Measurements from ENCODE around the gene GCNA.
"Not testable (repeated sequence)": the region's sequence is repeated elsewhere in the genome, so short reads cannot be mapped to it uniquely, and the experiment has no call there.

Gene GCNA

DNA sequence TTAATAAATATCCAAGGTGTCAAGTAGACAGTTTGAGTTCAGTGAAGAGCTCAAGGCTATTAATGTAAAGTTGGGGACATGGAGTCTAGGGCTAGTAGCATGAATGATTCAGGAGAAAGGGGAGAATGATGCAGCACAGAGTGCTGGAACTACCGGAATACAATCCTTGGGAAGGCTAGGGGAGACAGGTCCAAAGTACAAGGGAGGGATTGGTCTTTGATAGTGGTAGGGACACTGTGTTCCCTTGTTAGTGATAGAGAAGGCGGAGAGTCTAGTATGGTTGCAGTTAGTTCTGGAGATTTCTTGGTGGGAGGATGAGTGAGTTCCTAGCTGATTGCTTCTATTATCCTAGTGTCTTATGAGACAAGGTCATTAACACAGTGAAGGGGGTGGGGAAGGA lies 8.7 kb downstream of the GCNA start:
- H3K4me3 ChIP-seq (ENCODE audit: low read depth, low read length) = no peak overlapping the region

DNA sequence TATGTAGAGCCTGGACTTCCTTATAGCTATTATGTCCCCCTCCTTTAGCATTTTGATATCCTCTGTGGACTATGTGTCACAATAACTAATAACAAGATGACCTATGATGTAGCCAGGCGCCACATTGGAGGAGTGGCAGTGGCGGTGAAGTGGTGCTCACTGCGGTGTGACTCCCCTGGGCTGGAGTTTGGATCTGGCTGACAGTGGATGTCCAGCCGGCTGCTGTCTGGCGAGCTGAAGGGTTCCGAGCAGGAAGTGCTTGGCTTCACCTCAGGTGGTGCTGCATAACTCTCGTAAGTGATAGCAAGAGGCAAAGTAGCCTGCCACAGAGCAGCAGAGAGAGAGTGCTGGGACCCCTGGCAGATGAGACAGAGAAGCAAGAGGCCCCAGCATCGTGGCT lies 15.0 kb downstream of the GCNA start:
- DNase-seq (ENCODE audit: low read depth); H3K4me3 ChIP-seq (ENCODE audit: low read depth, low read length): not testable (repeated sequence)

More for the DNA sequence above, 8.7 kb downstream of the GCNA start:
- no peak for DNase-seq (ENCODE audit: low read depth)
- TF ChIP-seq, protein P1, sequence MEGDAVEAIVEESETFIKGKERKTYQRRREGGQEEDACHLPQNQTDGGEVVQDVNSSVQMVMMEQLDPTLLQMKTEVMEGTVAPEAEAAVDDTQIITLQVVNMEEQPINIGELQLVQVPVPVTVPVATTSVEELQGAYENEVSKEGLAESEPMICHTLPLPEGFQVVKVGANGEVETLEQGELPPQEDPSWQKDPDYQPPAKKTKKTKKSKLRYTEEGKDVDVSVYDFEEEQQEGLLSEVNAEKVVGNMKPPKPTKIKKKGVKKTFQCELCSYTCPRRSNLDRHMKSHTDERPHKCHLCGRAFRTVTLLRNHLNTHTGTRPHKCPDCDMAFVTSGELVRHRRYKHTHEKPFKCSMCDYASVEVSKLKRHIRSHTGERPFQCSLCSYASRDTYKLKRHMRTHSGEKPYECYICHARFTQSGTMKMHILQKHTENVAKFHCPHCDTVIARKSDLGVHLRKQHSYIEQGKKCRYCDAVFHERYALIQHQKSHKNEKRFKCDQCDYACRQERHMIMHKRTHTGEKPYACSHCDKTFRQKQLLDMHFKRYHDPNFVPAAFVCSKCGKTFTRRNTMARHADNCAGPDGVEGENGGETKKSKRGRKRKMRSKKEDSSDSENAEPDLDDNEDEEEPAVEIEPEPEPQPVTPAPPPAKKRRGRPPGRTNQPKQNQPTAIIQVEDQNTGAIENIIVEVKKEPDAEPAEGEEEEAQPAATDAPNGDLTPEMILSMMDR (IDR thresholded peaks at IDR 0.05; ENCODE audit: low read depth, low read length) = no peak
- TF ChIP-seq, protein P2, sequence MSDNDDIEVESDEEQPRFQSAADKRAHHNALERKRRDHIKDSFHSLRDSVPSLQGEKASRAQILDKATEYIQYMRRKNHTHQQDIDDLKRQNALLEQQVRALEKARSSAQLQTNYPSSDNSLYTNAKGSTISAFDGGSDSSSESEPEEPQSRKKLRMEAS (IDR thresholded peaks at IDR 0.05; ENCODE audit: low read depth, low read length) = no peak
- TF ChIP-seq POLR2A (IDR thresholded peaks at IDR 0.05; ENCODE audit: extremely low read depth, insufficient read length) = no peak
- TF ChIP-seq MYC (IDR thresholded peaks at IDR 0.05; ENCODE audit: low read depth, low read length) = no peak

DNA sequence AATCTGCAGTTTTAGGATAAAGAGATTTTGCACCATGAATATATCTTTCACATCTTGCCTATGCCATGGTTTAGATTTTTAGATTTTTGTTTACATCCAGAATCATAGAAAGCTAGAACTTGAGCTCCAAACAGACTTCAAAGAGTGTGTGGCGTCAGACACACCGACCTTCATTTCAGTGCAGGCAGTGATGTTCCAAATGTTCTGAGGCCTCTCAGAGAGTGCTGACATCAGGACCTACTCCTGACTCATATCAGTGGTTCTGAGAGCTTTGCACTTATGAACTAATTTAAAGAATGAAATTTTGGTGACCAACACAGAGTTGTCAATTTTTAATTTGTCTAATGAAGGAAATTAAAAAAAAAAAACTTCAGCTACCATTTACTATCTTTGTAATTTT lies 21.7 kb downstream of the GCNA start:
- no peak overlapping the region for H3K4me3 ChIP-seq (ENCODE audit: low read depth, low read length)
- TF ChIP-seq, protein P1 (IDR thresholded peaks at IDR 0.05; ENCODE audit: low read depth, low read length) = no peak
- no peak for TF ChIP-seq MYC (IDR thresholded peaks at IDR 0.05; ENCODE audit: low read depth, low read length)
- TF ChIP-seq POLR2A (IDR thresholded peaks at IDR 0.05; ENCODE audit: extremely low read depth, insufficient read length) = no peak
- TF ChIP-seq, protein P2 (IDR thresholded peaks at IDR 0.05; ENCODE audit: low read depth, low read length) = no peak
- no peak for DNase-seq (ENCODE audit: low read depth)

DNA sequence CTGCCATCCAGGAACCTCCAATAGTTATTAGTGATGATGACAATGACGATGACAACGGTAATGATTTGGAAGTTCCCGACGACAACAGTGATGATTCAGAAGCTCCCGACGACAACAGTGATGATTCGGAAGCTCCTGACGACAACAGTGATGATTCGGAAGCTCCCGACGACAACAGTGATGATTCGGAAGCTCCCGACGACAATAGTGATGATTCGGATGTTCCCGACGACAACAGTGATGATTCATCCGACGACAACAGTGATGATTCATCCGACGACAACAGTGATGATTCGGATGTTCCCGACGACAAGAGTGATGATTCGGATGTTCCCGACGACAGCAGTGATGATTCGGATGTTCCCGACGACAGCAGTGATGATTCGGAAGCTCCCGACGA lies 25.4 kb downstream of the GCNA start:
- H3K4me3 ChIP-seq (ENCODE audit: low read depth, low read length) = no peak overlapping the region
- DNase-seq (ENCODE audit: low read depth) = no peak
- TF ChIP-seq, protein P2 (IDR thresholded peaks at IDR 0.05; ENCODE audit: low read depth, low read length) = no peak
- no peak for TF ChIP-seq POLR2A (IDR thresholded peaks at IDR 0.05; ENCODE audit: extremely low read depth, insufficient read length)
- TF ChIP-seq, protein P1 (IDR thresholded peaks at IDR 0.05; ENCODE audit: low read depth, low read length) = no peak
- TF ChIP-seq MYC (IDR thresholded peaks at IDR 0.05; ENCODE audit: low read depth, low read length) = no peak

DNA sequence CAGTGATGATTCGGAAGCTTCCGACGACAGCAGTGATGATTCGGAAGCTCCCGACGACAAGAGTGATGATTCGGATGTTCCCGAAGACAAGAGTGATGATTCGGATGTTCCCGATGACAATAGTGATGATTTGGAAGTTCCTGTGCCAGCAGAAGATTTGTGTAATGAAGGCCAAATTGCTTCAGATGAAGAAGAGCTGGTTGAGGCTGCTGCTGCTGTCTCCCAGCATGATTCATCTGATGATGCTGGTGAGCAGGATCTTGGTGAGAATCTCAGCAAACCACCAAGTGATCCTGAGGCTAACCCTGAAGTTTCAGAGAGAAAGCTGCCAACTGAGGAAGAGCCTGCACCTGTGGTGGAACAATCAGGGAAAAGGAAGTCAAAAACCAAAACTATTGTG lies 25.9 kb downstream of the GCNA start:
- TF ChIP-seq, protein P2 (IDR thresholded peaks at IDR 0.05; ENCODE audit: low read depth, low read length) = no peak
- TF ChIP-seq, protein P1 (IDR thresholded peaks at IDR 0.05; ENCODE audit: low read depth, low read length) = no peak
- TF ChIP-seq MYC (IDR thresholded peaks at IDR 0.05; ENCODE audit: low read depth, low read length) = no peak
- TF ChIP-seq POLR2A (IDR thresholded peaks at IDR 0.05; ENCODE audit: extremely low read depth, insufficient read length) = no peak
- H3K4me3 ChIP-seq (ENCODE audit: low read depth, low read length) = no peak overlapping the region
- DNase-seq (ENCODE audit: low read depth) = no peak

DNA sequence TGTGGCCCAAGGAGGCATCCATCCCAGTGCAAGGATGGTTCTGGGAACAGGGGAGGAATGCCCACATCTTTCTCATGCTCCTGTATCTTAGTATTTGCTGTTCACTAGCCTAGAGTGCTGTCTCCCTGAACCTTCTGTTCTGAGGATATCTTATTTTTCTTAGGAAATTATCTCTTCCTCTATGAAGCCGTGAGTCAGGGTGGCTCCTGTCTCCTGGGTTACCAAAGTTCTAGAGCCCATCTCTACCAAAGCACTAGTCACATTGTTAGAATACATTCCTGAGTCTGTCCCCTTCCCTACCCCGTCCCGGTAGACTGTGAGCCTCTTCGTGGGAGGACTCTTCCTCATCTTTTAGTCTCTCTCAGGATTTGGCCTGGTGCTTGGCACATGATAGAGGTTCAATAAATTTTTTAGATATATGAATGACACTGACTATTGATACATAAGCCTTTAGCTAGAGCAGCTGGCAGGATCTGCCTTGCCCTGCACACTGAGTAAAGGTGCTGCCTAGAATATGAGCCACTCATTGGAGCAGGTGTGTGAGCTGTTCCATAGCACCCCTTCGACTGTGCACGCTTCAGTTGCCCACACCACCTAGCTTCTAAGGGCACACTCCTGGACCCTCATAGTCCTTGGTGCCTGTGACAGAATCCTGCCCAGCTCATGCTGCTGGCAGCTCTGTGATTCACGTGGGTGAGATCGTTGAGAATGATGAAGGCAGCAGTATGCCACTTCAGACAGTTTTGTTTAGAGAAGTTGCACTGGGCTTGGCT lies 26.7 kb downstream of the GCNA start:
- no peak for TF ChIP-seq POLR2A (IDR thresholded peaks at IDR 0.05; ENCODE audit: extremely low read depth, insufficient read length)
- TF ChIP-seq, protein P2 (IDR thresholded peaks at IDR 0.05; ENCODE audit: low read depth, low read length) = no peak
- TF ChIP-seq, protein P1 (IDR thresholded peaks at IDR 0.05; ENCODE audit: low read depth, low read length) = no peak
- no peak for TF ChIP-seq MYC (IDR thresholded peaks at IDR 0.05; ENCODE audit: low read depth, low read length)
- H3K4me3 ChIP-seq (ENCODE audit: low read depth, low read length) = no peak overlapping the region
- no peak for DNase-seq (ENCODE audit: low read depth)
